Amygdala (tissue), 56 donors: ENCODE results near the gene LSM14B.
"Not testable (repeated sequence)": the region's sequence is repeated elsewhere in the genome, so short reads cannot be mapped to it uniquely, and the experiment has no call there.

Experiments
- DNase-seq, 56 donors: peaks; one replicate each; lab custom pipeline; 2025; lab: John Stamatoyannopoulos, UW

LSM14B gene

DNA sequence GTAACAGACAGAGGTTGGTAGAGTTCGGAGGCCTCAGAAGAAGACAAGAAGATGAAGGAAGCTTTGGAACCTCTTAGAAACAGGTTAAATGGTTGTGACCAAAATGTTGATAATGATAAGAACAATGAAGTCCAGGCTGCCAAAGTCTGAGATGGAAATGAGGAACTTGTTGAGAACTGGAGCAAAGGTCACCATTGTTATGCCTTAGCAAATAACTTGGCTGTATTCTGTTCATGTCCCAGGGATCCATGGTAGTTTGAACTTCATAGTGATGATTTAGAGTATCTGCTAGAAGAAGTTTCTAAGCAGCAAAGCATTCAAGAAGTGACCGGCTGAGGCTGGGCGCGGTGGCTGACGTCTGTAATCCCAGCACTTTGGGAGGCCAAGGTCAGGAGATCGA lies 11.1 kb upstream of the LSM14B start:
- no peak for DNase-seq

- DNase-seq, result no peak
Measured at GRCh38 chr20:62112368-62112767, 9.9 kb upstream of the LSM14B start.

- no peak for DNase-seq
Measured at GRCh38 chr20:62114894-62115293, 7.4 kb upstream of the LSM14B start.

- not testable (repeated sequence) for DNase-seq
Measured at GRCh38 chr20:62115800-62116407, 6.4 kb upstream of the LSM14B start.

DNA sequence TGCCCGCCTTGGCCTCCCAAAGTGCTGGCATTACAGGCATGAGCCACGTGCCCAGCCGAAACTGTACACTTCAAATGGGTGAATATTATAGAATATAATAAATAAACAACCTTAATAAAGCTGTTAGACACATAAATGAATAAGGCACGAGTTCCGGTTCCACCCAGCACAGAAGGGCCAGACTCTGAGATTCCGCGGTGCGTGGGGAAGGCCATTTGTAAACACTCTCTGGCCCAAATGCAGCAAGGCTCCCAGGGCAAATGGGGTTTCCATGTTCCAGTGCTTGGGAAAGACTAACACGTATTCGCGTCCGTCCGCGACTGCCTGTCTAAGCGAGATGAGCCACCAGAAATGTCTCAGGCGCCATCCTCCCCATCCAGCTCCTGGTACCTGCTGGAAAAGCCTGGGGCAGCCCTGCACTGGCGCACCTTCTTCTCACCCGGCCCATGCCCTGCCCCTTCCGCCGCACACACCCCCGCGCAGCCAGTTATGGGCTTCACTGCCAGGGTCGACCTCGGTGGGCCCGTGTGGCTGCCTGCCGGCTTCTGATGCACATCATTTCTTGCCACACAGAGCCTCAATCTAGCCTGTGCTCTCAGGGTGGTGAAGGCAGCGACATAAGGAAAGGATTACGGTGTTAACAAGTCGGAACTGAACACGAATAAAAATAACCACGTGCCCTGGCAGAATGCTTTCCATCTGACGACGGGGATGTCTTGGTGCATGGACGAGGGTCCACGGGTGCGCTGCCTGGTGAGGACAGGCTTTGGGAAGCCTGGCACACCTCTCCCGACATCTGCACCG lies 5.5 kb upstream of the LSM14B start:
- no peak for DNase-seq

GRCh38 chr20:62117362-62117646 lies 5.0 kb upstream of the LSM14B start:
- no peak for DNase-seq

DNA sequence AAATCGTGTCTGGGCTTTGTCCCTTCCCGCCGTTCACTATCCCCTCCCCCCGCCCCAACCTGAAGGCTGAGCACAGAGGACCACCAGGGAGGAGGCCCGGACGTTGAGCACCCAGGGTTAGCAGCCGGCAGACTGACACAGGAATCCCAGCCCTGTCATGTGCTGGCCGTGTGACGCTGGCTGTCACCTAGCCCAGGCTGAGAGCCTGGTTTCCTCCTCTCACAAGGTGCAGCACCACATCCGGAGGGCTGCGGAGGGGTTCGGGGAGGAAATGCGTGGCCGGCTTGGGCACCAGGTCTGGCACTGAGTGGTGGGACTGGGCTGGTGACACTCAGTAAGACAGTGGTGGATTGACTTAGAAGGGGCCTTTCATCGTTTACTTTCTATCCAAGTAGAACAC lies 4.6 kb upstream of the LSM14B start:
- DNase-seq, result no peak

- DNase-seq, result no peak
Measured at GRCh38 chr20:62118113-62119043, 3.9 kb upstream of the LSM14B start.

GRCh38 chr20:62119115-62119514 lies 3.2 kb upstream of the LSM14B start:
- DNase-seq, result no peak

DNA sequence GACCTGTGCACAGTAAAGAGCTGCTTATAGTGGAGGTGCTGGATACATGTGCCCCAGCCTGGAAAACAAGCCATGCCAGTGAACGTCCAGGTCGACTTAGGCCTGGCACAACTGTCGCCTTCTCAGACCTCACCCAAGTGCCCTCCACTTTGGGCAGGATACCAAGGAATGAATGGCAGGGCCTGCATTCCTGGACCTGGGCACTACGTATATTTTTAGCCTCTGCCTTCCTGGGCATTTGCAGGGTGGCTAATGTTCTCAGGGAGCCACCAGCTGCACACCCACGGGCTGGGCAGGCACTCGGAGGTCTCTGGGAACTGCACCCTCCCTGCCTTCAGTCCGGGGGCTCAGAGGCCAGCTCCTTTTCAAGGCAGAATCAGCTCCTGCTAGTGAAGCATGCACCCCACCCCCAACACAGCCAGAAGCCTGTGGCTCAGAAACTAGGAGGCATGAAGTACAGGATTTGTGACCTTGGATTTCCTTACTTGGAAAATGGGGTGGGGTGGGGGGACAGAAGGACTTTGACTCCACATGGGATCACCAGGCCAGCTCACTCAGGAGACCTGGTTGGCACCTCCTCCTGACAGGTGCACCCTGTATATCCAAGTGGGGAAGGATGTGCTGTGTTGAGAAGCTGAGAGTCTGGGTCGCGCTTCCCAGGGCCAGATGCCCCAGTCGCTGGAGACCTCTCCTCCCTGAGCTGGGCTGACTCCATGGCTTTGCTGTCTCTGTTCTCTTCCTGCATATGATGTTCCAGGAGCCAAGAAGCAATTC lies 2.5 kb upstream of the LSM14B start:
- no peak for DNase-seq

- no peak for DNase-seq
Measured at GRCh38 chr20:62120365-62120762, 1.9 kb upstream of the LSM14B start.

- DNase-seq, result peak in 4 of 56 donors; percentile 33 to 67 (median 56)
Measured at GRCh38 chr20:62120990-62121775, 1.1 kb upstream of the LSM14B start.

DNA sequence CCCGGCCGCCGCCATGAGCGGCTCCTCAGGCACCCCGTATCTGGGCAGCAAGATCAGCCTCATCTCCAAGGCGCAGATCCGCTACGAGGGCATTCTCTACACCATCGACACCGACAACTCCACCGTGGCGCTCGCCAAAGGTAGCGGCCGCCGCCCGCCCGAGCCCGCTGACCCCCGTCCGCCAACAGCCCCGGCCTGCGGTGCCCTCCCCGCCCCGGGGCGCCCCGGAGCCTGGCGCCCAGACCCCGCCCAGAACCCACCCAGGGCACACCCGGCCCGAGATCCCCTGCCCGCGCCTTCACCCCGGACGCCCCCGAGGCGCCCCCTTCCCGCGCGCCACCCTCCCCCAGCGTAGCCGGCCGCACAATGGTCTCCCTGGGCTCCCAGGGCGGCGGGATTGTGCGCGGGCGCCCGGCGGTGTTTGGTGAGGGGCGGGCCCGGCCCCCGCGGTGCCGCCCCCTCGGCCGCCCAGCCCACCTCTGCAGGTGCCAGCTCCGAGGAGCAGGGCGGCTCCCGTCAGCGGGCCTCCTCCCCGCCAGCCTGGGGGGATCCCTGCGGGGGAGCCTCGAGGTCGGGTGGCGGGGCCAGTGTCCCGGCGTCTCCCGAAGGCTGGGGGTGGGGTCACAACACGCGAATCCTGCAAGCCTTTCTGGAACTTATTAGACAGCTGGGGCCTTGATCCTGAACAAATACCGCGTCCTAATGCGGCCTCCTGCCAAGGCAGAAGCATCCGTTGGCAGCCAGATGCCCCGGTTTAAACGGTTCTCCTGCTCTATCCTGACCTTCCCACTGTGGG lies 577 bp downstream of the LSM14B start:
- peak in 6 of 56 donors; percentile 8 to 61 (median 35) for DNase-seq

DNA sequence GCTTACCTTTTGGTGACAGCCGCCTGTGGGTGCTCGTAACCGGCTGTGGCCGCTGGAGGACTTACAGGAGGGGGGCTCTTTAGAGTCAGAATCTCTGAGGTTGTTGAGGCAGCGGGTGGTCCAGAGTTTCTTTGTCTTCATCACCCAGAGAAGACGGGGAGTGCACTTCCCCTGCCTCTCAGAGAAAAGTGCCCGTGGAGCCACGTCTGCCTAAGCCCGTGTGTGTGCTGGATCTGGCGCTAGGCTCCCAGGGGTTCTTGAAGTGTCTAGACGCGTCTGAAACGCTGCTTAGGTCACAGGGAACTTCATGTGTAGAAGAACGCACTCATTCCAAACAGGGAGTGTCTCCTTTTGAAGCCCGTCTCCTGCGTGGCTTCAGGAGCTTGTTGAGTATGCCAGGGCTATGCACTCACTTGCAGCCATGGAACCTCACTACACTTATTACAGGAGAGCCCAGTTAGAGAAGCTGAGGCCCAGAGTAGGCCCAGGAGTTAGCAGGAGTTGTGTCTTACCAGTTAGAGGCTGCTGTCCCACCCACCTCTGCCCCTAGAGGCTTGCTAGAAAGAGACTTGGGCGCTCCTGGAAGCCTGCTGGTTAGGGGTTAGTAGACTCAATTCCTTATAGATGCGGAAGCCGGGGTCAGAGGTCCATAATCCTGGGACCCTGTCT lies 1.3 kb downstream of the LSM14B start:
- no peak for DNase-seq

DNA sequence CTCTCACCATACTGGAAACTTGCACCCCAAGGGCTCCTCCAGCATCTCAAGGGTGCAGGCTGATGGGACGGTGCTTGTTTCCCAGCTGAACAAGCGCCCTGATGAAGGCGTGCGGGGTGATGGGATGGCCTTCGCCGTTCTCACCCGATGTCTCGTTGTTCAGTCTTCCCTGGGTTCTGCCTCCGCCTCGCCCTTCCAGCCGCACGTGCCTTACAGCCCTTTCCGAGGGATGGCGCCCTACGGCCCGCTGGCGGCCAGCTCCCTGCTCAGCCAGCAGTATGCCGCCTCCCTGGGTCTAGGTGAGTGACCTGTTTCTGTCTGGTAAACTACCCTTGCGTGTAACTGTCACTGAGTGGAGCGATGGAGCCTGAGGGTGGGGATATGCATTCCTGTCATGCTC lies 3.9 kb downstream of the LSM14B start:
- no peak for DNase-seq

DNA sequence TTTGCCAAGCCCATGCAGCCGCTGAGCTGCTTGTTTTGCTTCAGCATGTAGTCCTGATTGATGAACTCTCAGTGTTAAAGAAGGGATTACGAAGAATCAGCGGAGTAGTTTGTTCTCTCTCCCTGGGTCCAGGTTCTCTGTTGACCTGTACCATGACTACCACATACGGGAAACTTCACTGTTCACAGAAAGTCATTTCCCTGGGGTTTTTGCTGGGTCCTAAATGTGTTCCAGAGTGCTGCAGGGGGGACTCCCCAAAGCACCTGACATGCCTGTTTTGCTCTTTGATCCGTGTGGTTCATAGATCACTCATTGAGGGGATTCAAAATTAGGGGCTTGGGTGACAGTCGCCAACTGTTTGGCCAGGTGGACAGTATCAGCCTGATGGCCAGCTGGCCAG lies 5.5 kb downstream of the LSM14B start:
- DNase-seq, result no peak

- no peak for DNase-seq
Measured at GRCh38 chr20:62128502-62128901, 6.2 kb downstream of the LSM14B start.

GRCh38 chr20:62129731-62130531 lies 7.7 kb downstream of the LSM14B start:
- no peak for DNase-seq
